ENCODE results near the gene ATP7A.
"Not testable (repeated sequence)": the region's sequence is repeated elsewhere in the genome, so short reads cannot be mapped to it uniquely, and the experiment has no call there.

The ATP7A gene

DNA sequence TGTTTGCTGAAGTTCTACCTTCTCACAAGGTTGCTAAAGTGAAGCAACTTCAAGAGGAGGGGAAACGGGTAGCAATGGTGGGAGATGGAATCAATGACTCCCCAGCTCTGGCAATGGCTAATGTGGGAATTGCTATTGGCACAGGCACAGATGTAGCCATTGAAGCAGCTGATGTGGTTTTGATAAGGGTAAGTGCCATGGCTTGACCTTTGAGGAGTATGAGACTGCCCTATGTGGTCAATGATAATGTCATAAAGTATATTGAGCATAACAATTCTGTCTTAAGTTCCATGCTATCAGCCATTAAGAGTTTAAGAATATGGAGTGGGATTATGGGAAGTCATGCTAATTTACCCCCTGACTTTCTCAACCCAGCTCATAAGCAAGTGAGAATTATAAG lies 132.1 kb downstream of the ATP7A start:
- no peak for DNase-seq

DNA sequence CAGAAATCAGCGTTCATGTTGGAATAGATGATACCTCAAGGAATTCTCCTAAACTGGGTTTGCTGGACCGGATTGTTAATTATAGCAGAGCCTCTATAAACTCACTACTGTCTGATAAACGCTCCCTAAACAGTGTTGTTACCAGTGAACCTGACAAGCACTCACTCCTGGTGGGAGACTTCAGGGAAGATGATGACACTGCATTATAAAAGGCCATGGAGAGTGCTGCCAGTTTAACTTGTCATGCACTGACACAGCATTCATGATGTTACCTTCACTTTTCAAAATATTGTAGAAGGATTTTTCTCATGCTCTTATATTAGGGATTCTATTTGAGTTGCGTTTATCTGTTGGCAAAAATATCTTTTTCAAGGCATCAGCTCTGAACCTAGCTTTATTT lies 135.9 kb downstream of the ATP7A start:
- DNase-seq = no peak

DNA sequence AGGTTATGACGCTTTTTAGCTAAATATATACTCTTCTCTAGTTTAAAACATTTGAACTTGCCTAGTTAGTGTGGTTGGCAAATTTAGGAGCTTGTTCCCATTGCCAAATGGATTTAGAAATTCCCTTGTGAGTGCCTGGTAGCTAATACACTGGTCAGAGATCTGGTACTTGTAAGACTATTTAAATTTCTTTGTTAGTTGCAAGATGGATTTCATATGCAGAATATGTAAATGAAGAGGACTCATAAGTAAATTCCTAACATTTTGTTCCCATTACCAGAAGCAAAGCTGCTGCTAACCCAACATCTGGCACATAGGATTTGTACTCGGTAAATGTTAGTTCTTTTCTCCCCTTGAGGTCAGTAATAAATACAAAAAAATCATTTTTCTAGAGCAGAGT lies 137.6 kb downstream of the ATP7A start:
- no peak for DNase-seq

DNA sequence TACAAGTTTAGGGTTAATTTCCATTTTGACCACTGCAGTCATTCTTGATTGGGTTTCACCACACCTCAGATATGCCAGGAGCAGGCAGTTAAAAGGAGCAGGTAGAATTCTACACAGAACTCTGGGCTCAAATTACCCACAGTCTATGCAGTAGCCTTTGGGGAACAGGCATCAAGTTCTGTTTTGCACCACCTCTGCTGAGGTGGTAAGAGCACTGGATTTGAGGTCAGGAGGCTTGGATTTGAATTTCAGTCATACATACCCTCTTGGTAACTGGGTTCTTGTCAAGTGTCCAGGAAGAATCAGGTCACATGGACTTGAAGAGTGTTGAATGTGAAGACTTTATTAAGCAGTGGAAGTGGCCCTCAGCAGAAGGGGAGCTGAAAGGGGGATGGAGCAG lies 153.2 kb downstream of the ATP7A start:
- DNase-seq = no peak

DNA sequence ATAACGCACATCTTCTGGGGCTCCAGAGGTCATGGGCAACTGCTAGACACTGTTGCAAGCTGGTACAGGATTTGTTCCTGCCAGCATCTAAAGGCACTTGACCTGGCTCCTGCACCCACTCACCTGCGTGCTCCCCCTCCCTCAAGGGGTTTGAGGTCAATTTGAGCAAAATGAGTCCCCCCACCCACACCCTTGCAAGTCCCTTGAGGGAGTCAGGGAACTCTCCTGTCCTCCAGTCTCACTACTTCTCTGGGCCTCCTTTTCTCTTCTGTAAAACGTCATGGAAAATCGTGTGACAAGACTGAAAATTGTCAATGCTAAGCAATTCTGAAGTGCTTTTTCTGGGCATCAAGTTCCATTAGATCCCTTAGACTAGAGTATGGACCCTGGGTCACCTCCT lies 153.7 kb downstream of the ATP7A start:
- DNase-seq = no peak

DNA sequence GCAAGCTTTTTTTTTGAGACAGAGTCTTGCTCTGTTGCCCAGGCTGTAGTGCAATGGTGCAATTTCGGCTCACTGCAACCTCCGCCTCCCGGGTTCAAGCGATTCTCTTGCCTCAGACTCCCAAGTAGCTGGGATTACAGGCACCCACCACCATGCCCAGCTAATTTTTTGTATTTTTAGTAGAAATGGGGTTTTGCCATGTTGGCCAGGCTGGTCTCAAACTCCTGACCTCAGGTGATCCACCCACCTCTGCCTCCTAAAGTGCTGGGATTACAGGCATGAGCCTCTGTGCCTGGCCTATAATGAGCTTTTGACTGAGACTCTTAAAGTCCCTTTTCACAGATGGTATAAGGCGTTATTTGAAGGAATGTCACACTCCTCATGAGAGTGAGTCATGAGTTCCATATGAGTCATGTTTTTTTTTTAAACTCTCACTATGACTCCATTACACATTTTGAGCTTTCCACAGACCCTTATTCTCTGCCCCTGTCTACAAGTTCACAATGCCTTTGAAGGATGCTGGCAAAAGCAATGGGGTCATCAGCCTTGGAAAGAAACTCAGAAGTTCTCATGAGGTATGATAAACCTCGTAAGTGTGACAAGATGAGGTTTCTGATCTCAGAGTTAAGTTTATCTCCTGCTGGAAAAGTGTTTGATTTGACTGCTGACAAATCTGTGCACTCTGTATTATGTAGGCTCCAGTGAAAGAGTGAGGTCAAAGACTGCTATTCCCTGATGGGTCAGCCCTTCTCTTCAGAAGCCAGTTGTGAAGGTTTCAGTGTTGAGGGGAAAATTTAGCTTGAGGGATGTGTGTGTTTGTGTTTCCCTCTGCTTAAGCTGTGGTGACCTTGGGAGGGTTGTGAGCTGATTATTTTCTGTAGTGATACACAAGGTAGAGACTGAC lies 154.5 kb downstream of the ATP7A start:
- DNase-seq = not testable (repeated sequence)

DNA sequence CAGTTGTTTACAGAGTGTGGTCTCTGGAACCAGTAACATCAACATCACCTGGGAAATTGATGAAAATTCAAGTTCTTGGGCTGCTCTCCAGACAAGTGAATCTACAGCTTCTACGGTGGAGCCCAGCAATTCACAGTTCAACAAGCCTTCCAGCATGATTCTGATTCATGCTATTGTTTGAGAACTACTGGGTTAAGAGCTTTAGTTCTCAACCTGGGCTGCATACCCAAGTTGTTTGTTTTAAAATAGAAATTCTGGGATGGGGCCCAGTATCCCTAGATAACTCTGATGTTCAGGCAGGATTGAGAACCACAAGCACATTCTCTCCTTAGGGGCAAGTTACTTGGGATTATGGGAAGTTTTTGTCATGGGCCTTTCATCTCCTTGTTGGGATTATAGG lies 155.6 kb downstream of the ATP7A start:
- DNase-seq = no peak

DNA sequence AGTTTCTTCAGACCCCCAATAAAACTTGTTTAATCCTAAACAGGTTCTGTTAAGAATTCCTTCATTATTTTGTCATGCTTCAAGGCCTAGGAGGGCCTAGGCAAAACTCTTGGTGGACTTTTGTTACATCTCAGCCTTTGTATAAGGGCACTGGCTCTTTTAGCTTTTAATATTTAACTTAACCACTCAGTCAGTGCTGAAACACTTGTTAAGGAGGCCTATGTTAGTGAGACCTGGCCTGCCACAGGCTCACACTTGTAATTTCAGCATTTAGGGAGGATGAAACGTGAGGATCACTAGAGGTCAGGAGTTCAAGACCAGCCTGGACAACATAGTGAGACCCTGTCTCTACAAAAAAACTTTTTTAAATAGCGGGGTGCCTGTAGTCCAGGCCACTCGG lies 160.8 kb downstream of the ATP7A start:
- no peak for DNase-seq

DNA sequence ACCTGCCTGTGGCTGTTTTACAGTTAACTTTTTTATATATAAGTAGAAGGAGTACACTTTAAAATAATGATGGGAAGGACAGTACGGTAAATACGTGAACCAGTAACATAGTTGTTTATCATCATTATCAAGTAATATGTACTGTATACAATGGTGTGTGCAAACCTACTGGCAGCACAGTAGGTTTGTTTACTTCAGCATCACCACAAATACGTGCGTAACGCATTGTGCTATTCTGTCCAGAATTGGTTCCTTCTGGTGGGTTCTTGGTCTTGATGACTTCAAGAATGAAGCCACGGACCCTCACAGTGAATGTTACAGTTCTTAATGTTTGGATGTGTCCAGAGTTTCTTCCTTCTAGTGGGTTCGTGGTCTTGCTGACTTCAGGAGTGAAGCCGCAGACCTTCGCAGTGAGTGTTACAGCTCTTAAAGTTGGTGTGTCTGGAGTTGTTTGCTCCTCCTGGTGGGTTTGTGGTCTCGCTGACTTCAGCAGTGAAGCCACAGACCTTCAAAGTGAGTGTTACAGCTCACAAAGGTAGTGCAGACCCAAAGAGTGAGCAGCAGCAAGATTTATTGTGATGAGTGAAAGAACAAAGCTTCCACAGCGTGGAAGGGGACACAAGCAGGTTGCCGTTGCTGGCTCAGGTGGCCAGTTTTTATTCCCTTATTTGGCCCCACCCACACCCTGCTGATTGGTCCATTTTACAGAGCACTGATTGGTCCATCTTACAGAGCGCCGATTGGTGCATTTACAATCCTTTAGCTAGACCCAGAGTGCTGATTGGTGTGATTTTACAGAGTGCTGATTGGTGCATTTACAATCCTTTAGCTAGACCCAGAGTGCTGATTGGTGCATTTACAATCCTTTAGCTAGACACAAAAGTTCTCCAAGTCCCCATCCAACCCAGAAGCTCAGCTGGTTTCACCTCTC lies 162.9 kb downstream of the ATP7A start:
- DNase-seq = peak; percentile 4 to 58 (median 27)

DNA sequence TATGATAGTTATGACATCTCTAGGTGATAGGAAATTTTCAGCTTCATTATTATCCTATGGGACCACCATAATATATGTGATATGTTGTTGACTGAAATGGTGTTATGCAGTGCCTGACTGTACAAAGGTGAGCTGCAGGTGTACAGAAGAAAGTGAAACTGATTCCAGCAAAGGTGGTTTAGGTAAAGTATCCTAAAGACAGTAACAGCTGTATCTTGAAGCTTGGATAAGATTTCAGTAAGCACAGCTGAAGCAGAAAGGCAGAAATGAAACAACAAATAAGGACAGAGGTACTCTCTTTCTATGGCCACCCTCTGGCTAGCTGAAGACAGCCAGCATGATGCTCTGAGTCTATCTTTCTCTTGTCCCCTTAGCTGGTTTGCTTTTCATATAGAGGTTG lies 163.6 kb downstream of the ATP7A start:
- DNase-seq = no peak

DNA sequence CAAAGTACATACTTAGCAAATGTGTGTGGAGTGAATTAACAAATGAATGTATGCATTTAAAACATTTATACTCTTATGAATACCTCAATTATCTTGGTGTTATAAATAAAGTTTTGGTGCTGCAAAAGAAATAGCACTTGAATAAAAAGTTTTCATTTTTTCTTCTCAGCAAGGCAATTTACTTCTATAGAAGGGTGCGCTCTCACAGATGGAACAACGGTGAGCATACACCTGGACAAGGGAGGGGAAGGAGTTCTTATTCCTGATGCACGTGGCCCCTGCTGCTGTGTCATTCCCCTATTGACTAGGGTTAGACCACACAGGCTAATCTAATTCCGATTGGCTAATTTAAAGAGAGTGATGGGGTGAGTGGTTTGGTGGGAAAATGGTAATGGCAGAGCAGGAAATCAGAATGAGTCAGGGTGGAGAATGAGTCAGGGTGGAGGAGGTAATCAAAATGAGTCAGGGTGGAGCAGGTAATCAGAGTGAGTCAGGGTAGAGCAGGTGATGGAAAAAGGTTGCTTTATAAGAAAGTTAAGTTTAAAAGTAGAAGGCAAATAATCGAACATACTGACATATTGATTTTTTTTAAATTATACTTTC lies 165.4 kb downstream of the ATP7A start:
- no peak for DNase-seq

DNA sequence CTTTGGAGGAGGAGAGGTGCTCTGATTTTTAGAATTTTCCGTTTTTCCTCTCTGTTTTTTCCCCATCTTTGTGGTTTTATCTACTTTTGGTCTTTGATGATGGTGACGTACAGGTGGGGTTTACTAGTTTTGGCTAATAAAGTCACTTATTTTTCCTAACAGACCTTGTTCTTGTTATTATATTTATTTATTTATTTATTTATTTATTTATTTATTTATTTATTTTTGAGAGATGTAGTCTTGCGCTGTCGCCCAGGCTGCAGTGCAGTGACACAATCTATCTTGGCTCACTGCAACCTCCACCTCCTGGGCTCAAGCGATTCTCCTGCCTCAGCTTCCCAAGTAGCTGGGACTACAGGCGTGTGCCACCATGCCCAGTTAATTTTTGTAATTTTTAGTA lies 170.9 kb downstream of the ATP7A start:
- not testable (repeated sequence) for DNase-seq

DNA sequence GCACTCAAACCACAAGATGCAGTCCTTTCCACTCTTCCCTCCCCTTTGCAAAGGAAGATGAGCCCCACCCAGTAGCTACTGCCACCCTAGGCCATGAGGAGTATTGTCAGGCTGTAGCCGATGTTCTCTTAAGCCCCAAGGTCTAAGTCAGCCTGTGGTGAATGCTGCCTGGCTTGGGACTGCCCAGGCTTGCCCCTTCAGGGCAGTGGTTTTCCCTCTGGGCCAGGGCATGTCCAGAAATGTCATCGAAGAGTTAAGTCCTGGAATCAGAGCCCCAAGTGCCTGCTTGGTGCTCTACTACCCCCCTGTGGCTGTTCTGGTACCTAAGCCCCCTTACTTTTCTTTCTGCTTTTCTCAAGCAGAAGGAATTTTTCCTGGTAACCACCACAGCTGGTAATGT lies 181.8 kb downstream of the ATP7A start:
- peak in 1 of 6 experiments; percentile 0 for DNase-seq

DNA sequence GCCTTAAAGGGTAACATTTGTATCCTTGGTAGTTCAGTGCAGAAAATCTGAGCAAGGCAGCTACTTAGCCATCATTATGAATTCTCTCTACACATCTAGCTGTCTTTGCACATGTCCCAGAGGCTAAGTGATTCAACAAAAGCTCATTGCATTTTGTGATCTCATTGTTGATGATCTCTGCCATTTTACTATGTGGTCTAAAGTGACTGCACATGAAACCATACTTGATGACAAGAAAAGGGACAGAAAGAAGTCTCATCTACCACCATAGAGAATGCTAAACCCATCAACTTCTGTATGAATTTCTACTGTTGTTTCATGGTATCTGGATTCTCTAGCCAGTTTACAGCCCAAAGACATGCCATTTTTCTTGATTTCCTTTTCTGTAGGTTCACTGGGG lies 187.6 kb downstream of the ATP7A start:
- no peak for DNase-seq

Measured in stimulated activated naive CD4-positive, alpha-beta T cell (primary cell).